Stimulated activated CD8-positive, alpha-beta memory T cell treated with anti-CD3 and anti-CD28 coated beads, Interleukin-7, amount 100 ng/mL, for 24 hours (primary cell): Measurements from ENCODE around the gene SHISA9.

ENCODE experiments used
- DNase-seq: peaks from one replicate; pipeline ENCODE4 v3.0.0-alpha.2; 2020; ENCODE audit warnings: low read depth

The SHISA9 gene

DNA sequence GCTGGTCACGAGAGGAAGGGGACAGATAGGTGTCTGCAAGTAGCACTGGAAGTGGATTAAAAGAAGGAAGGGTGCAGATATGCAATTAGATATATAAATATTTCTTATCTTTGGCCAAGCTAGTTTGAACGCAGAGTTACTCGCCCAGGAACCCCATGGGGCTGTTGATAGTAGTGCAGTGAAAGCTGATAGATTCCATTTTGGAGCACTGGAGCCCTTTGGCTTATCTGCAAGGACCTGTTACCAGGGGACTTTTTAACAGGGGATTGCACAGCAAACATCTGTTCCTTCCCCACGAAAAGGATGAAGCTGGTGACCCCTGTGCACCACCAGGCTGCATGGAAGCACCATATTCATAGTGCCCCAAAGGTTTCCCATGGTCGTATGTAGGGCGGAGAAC lies 218.7 kb downstream of the SHISA9 start:
- DNase-seq = no peak

DNA sequence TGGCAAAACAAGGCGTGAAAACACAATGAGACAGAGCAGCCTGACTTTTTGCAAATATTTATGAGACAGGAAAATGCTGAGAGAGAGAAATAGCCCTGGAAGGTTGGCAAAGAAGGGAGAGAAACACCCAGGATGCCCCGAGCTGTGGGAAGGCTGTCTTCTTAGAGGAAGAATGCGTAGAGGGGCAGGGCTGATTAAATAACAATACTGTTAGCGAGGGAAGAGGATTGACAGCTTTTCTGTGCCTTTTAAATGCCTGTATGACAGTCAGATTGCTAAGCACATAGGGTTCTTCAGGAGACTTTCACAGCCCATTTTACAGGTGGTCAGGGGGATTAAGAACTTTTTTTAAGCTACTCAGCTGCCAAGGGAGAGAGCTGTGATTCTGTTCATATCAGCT lies 219.2 kb downstream of the SHISA9 start:
- DNase-seq = no peak

DNA sequence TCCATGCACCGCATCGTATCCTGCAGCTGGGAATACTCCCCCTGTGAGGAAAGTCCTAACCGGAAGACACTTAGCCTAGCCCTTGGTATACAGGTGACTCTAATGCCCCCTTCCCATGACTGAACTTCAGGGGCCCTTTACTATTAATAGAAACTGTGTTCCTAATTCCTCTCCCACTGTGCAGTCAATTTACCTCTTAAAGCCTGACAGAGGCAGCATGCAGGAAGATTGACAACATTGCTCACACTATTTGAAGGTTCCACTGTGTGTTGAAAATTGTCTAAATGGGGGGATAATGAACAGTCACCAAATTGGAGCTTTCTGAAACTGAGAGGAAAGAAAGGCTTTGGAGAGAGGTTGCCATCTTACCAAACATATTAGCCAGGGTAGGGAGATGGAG lies 222.6 kb downstream of the SHISA9 start:
- DNase-seq = no peak

DNA sequence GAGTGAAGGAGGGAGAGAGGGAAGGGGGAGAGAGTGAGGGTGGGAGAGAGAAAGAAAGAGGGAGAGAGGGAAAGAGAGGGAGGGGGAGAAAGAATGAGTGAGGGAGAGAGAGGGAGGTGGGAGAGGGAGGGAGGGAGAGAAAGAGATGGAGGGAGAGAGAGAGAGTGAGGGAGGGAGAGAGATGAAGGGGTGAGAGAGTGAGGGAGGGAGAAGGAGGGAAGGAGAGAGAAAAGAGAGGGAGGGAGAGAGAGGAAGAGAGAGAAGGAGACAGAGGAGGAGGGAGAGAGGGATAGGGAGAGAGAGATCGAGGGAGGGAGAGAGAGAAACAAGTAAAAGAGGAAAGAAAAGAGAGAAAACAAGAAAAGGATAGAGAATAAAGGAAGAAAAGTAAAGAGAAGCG lies 225.7 kb downstream of the SHISA9 start:
- no peak for DNase-seq

DNA sequence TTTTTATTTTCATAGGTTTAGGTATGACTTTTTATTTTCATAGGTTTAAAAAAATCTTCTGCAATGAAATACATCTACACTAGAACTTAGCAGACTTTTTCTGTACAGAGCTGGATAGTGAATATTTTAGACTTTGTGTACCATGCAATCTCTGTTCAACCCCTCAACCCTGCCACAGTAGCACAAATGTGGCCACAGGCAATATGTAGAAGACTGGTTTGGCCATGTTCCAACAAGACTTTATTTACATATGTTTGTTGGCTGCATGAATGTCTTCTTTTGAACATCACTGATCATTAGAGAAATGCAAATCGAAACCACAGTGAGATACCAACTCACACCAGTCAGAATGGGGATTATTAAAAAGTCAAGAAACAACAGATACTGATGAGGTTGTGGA lies 229.2 kb downstream of the SHISA9 start:
- DNase-seq = no peak

DNA sequence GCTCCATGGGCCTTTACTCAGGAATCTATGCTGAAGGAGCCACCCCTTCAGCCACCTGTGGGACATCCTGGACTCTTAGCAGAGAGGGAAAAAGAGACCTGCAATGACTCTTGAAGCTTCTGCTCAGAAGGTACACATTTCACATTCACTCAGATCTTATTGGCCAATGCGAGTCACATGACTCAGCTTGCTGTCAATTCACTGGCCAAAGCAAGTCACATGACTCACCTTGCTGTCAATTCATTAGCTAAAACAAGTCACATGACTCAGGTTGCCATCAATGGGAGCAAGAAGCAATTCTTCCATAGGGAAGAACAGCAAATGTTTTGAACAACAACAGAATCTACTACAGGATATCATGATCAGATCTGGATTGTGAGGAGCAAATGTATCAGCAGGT lies 233.4 kb downstream of the SHISA9 start:
- DNase-seq = no peak

DNA sequence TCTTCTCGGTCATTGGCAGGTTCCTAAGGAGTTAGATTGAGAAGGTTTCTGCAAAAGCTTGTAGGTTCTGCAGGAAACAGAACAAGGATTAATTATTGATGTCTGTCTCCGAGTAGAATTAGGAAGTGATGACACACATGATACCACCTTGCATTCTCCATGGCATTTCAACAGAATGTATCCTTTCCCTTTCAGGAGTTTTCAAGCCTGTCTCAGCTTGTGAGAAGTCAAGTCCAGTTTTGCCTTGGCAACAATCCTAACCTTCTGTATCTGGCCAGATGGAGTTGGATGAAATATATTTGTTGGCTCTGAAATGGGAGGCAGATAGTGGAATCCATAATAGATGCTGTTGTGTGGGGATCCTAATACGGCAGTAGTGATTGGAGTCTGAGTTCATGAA lies 235.5 kb downstream of the SHISA9 start:
- no peak for DNase-seq

DNA sequence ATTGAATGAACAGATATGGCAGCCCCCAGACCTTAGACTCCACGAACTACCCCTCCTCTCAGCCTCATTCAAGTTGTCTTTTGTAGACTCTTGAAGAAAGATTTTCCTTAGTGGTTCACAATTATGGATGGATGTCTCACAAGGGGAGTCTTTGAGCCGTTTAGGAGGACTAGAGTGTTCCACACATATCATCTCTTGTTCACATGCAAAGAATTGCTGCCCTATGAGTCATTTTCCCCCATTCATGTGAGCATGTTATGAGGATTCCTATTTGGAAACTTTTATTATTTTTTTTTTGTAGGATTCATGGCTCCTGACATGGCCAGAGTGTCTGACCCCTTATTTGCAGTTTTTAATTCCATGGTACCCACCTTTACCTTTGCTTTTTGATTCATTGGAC lies 237.1 kb downstream of the SHISA9 start:
- DNase-seq = no peak

DNA sequence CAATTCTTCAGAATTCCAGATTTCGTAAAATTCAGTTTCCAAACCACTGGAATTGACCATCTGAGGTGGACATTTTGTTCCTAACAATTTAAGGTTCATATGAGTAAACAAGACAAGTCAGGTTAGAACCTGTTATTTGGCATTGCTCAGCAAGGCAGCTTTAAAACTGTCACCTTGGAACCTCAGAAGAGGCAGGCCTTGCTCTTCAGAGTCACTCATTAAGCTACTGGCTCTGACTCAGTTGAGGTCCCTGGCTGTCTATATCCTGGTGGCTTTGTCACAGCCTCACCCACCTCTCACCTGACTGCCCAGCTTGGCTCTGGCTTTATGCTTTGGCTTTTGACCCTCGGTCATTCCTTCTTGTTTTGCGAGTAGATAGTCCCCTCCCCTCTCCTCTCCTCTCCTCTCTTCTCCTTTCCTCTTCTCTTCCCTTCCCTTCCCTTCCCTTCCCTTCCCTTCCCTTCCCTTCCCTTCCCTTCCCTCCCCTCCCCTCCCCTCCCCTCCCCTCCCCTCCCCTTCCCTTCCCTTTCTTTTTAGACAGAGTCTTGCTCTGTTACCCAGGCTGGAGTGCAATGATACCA lies 238.4 kb downstream of the SHISA9 start:
- no peak for DNase-seq

DNA sequence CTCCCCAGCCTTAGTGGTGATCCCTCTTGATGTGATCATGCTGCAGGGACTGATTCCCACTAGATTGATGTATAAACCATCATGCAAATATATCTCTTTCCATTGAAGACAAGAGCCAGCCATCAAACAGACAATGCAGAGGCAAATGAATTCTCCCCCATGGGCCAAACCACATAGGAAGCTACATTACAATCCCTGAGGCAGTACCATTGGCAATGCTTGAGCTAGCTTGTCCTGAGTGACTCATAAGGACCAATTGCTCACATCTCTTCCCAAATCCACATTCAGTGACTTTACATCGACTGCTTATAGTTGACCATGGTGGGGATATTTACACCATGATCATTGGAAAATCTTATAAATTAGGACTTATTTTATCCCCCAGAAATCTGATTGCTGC lies 242.2 kb downstream of the SHISA9 start:
- no peak for DNase-seq

DNA sequence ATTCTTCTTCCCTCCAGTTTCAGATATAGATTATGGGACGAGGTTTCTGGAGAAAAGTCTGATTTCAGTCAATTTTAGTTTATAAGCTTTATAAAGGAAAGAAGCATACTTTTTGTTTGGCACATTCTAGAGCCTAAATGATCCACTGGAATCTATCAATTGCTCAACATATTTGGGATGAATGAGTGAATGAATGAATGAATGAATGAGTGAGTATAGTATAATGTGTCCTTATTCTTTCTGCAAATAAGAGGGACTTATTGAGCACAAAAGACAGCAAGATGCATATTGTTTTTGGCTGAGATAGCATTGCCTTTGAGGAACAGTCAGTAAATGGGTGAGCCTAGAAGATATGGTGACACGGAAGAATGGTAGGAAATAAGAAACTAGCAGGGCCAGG lies 245.4 kb downstream of the SHISA9 start:
- DNase-seq = no peak

DNA sequence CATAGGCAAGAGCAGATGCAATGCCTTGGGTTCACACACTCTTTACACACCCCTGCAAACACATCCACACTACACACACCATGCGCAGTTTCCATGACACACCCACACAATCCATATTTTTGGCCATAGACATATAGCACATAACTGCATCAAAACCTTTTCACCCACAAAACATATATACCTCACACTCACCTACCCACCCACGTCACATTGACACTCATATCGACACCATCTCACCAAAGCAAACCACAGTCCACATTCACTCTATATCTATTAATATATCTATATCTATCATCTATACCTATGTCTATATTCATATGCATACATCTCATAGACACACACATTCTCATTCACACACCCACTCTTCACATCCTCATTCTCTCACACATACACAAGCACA lies 246.9 kb downstream of the SHISA9 start:
- DNase-seq = no peak

DNA sequence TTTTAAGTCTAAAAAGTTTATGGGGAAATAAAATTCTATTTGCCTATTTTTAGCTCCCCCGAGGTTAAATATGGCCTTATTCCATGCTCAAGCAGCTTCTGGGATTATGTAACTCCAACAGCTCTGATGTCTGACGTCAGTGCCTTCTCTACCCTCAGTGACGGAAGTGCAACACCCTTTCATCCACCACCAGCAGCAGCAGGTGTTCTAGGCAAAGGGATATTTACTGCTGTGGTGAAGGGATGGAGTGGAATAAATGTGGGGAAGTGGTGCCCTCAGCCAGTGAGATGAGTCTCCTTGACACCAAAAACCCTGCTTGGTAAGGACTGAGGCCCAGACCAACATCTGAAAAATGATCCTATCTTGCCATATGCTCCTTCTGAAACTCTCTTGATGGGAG lies 247.4 kb downstream of the SHISA9 start:
- DNase-seq = no peak

DNA sequence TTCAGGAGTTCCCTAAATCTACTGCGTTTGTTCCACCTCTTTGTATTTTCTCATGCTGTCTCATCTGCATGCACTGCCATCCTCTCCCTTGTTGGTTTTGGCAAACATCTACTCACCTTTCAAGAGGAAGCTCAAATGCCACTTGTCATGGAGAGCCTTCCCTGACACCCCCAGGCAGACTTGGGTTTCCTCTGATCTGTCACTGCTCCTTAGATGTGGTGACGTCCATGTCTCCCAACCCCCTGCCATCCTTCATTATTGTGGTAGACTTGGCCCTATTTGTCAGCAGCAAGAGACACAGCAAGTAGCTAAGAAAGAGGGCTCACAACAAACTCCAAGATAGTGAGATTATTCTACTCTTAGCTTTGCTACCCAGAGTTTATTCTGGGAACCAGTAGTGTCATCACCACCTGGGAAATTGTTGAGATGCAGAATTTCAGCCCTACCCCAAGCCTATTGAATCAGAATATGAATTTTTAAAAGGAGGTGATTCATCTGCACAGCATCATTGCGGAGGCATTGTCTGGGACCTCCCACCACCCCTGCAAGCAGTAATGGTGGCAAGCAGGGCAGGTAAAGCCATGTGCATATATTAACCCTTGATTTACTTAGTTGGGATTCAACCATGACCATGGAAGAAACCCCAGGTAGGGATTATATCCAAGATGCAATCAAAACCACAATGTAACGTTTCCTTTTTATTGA lies 248.9 kb downstream of the SHISA9 start:
- DNase-seq = no peak

DNA sequence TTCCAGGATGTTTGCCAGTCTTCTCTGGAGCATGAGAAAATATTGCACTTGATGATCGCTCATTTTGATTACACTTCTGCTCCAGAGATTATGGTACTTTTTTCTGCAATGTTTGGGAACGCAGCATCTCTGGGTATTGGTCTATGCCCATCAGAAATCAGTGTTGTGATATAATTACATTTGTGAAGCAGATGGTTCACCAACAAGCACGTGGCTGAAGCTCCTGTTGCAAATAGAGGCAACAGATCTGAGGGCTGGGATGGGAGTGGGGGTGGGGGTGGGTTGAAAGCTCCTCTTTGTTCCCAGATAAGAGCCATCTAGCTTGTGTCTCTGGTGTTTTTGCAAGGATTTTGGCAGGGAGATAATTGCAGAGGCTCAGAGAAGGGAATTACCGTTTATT lies 252.3 kb downstream of the SHISA9 start:
- no peak for DNase-seq

DNA sequence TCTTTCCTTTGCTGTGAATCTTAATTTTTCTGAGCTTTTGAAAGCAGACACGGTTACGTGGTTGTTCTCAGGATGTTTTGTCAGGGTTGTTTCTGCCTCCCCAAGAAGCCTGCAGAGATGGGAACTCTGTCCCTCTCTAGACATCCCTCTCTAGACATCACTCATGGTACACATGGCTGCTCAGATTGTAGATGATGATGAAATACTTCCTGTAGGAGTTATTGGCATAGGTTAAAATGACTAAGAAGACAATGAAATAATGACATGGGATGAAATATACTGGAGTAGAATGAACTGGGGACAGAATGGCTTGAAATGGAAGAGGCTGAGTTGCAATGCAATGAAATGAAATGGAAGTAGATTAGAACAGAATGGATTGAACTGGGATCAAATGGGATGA lies 253.4 kb downstream of the SHISA9 start:
- DNase-seq = no peak

DNA sequence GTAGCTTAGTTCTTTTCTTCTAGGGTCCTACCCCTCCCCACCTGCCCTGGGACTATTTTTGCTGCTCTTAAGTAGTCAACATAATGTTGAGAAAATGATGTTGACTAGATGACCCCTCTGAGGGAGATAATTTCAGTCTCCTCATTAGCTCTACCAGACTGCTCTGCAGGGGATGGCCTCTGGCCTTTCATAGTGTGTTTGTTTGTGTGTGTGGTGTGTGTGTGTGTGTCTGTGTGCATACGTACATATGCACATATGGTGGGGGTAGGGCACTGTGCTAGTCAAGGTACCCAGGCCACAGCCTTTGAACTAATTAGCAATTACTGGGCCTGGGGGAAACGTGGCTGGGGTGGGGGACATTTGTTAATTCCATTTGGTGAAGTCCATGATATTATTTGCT lies 254.0 kb downstream of the SHISA9 start:
- no peak for DNase-seq

DNA sequence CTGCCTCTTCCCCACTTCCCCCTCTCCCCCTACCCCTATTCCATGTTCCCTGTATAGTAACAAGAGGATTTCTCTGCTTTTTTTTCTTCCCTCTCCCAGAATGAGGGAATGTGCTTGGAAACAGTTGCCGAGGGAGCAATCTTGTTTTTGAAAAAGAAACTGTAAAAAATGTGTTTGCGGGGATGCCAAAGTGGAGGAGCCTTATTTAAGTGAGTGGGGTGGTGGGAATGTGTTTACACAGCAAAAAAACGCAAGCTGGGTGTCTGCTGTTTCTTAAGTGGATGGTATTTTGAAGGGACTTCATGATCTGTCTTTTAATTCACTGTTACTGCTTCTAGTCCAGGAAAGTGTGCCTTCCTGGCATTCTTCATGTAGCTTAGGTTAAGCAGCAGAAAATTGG lies 254.4 kb downstream of the SHISA9 start:
- DNase-seq = no peak

DNA sequence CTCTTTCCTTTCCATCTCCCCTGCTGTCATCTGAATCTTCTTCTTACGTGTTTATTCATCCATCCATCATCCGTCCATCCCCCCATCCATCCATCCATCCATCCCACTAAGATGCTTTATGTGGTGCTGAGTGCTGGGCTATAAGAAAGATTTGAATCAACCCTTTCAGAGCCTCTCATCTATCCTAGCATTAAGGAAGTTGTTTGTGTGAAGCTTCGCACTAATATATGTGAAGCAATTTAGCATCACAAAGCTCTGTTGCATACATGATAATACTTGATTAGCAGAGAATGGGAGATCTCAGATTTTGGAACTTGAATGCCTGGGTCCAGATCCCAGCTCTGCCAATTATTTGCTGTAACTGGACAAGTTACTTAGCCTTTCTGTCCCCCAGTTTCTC lies 255.7 kb downstream of the SHISA9 start:
- no peak for DNase-seq

DNA sequence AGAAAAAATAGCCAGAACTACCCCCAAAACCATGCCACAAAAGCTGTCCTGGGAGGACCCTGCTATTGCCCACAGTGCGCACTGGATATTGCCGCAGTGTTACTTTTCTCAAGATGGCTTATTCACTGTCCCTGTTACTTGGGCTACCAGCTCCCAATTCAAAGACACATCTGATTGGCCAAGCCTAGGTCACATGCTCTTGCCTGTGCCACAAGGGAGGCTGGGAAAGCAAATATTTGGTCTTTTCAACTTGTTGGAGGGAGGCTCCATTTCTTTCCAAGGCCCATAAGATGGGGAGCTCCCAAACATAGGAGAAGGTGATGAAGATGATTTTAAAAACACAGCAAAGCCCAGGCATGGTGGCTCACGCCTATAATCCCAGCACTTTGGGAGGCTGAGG lies 257.0 kb downstream of the SHISA9 start:
- no peak for DNase-seq

DNA sequence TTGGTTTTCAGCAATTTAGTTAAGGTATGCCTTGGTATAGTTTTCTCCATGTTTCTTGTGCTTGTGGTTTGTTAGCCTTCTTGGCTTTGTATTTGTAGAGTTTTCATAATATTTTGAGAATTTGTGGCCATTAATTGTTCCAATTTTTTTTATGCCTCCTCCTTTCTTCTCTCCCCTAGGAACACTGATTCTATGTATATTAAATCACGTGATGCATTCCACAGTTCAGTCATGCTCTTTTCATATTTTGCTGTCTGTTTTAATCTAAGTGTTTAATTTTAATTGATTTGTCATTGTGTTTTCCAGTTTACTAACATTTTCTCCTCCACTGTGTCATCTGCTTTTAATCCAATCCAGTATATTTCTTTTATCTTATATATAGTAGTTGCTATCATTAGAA lies 263.6 kb downstream of the SHISA9 start:
- no peak for DNase-seq

DNA sequence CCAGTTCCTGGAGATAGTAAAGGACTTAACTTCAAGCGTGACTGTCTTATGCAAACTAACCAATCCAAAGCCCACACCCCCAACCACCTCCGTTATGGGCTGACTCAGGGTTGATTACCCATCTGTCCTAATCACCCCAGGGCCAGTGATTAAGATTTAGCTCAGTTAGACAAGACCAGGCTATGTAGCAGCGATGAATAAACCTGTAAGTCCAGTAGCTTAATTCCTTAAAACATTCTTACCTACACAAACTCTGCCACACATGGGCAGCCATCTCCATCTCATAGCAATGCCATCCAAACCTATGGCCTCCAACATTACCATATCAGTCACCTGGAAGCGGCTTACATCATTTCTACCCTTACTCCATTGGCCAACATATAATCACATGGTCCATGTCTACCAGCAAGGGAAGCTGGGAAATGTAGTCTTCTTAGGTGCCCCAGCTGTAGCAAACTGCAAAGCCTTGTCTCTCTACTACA lies 266.7 kb downstream of the SHISA9 start:
- no peak for DNase-seq

DNA sequence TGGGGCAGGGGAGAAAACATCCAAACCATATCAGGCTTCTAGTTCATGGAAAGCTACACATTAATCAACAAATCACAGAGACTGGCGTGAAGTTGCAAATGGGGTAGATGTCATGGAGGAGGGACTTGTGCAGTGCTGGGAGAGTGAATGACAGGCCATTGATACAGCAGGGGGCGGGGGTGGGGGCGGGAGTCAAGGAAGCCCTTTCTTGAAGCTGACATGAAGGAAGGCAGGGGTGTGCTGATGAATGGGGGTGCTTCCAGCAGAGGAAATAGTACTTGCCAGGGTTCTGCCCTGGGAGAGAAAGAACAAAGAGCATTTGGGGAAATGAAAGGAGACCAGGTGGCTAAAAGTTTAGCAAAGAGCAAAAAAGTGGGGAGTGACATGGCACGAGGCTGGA lies 269.9 kb downstream of the SHISA9 start:
- no peak for DNase-seq

DNA sequence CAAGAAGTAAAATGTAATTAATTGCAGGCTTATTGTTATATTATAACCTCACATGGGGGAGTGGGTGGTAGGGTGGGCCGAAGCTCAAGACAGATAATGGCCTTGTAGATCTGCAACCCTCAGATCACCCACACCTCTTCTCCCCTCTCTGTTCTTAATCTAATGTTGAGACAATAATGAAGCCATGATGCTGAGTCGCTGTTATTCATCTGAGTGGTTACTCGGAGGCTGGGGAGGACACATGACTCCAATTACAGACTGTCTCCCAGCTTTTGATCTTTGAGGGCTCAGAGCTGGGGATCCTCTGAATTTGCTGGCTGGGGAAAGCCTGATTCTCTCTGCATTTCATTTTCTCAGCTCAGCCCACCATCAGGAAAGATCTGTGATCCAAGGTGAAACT lies 275.3 kb downstream of the SHISA9 start:
- no peak for DNase-seq
